NB4 (cell line): ENCODE data around the gene DRD2.

Experiments used
- CTCF ChIP-seq: IDR thresholded peaks from one replicate; pipeline ENCODE4 v1.5.1; 2012; ENCODE audit warnings: low read depth, low read length
- POLR2A ChIP-seq: IDR thresholded peaks from 2 replicates; pipeline ENCODE4 v1.6.1; 2011; ENCODE audit warnings: mild to moderate bottlenecking; ENCODE audit not compliant: insufficient read length; ENCODE audit errors: extremely low read depth

- no peak for TF ChIP-seq CTCF
- no peak for TF ChIP-seq POLR2A
These were observed 99.8 kb downstream of the DRD2 start for GRCh38 chr11:113375402-113375801.
